Fibroblast of skin of left quadriceps (primary cell): ENCODE data around the gene CTSO.

Source experiments
- DNase-seq, 2 experiments: peaks; one replicate each; pipeline ENCODE4 v3.0.0-alpha.2; 2013; ENCODE audit warnings: low read depth in 2 of 2

The CTSO gene

GRCh38 chr4:155953151-155954117 lies at the start of gene CTSO:
Gene CTSO (minus strand): TSS chr4:155953866. CDS start chr4:155953847, 19 bp downstream.
- peak; percentile 75 to 78 for DNase-seq

- DNase-seq = no peak
Observed at GRCh38 chr4:156000491-156000890, 46.8 kb upstream of the CTSO start.

DNA sequence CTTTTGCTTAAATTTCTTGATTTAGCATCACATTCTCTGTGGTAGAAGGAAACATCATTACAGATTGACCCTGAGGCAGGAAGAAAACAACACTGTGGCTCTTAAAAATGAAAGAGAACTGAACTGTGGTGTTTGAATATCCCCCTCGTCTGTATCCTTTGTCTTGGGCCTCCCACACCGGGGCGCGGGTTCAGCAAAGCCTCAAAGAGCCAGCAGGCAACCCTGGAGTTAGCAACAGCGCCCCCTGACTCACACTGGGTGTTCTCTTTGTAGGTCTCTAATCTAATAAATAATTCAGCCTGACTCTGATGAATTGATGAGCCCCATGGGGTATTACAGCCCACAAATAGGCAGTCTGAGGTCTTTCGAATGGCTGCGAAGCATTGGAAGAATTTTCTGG lies 46.1 kb upstream of the CTSO start:
- DNase-seq = no peak

GRCh38 chr4:155995069-155995468 lies 41.4 kb upstream of the CTSO start:
- DNase-seq = no peak

DNA sequence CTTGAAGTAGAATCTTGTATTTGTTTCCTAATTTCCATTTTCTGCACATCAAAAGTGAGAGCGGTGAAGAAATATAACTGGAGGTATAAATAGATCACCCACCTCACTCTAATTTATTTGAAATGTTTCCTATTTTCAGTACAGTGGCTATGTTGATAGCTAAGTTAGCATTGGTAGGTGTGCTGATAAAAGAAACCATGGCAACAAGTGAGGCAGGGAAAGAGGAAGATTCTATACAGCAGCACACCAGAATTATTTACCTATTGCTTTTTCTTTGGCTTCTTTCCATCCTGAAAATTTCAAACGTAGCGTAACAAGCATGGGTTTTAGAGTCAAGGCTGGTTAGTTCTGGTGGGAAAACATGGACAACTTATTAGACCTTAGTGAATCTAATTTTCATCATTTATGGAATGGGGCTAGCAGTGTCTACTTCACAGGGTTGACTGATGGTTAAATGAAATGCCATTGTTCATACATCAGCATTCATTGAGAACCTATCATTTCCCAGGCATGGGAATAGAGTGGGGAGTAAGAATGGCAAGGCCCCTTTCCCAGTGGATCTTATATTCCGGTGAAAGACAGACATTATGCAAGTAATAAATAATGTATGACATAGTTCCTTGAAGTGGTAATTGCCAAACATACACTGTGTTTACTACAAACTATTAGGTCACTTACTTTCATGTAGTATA lies 30.6 kb upstream of the CTSO start:
- DNase-seq = no peak

DNA sequence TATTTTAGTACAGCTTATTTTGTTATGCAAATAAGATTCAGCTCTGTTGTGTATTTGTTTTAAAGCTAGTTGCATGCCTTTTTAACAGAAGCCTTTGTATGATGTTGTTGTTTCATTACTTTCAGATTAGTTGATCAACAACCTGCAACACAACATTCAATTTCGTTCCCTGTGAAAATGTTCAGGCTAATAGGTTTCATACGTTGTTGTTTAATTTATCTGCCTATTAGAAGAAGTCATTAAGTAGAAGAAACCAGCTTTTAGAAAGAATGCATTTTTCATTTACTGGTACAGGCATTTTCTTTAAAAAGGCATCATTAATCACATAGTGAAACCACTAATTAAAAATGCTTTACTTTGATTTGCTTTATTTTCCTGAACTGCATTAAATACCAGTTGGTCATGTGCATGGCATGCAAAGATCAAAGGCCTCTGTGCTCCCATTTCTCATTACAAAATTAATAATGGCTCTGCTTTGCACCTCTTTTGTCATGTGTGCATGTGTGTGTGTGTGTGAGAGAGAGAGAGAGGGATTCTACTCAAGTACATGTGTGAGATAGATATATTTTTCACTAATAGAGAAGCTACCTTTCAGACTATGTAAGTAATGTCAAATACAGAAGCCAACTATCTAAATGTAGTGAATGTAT lies 29.2 kb upstream of the CTSO start:
- DNase-seq = no peak

DNA sequence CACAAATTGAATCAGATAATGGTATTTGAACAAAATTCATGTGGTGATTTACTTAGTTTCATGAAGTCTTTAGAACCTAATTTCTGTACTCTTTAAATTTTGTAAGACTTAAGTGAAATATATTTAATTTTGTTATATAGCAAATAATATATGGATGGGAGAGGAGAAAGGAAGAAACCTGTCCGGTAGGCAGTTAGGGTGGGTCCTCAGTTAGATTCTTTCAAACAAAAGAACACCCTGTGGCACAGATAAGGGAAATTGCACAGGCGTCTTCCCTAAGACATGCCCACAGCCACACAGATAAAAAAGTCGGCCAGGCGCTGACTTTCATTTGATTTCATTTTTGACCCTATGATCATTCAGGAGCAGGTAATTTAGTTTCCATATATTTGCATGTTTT lies 25.1 kb upstream of the CTSO start:
- no peak for DNase-seq

GRCh38 chr4:155975511-155975910 lies 21.8 kb upstream of the CTSO start:
- no peak for DNase-seq

- no peak for DNase-seq
Observed at GRCh38 chr4:155974996-155975395, 21.3 kb upstream of the CTSO start.

DNA sequence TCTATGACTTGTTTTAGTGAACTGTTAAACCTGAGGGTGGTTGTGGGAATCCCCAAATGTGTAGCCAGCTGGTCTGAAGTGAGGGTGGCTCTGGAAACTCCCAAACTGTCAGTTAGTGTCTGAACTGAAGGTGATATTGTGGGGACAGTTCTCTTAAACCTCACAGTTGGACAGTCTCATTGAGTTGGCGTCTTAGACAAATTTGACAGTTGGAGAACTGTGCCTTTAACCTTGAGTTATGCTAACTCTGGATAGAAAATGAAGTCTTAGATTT lies 20.7 kb upstream of the CTSO start:
- DNase-seq = no peak

DNA sequence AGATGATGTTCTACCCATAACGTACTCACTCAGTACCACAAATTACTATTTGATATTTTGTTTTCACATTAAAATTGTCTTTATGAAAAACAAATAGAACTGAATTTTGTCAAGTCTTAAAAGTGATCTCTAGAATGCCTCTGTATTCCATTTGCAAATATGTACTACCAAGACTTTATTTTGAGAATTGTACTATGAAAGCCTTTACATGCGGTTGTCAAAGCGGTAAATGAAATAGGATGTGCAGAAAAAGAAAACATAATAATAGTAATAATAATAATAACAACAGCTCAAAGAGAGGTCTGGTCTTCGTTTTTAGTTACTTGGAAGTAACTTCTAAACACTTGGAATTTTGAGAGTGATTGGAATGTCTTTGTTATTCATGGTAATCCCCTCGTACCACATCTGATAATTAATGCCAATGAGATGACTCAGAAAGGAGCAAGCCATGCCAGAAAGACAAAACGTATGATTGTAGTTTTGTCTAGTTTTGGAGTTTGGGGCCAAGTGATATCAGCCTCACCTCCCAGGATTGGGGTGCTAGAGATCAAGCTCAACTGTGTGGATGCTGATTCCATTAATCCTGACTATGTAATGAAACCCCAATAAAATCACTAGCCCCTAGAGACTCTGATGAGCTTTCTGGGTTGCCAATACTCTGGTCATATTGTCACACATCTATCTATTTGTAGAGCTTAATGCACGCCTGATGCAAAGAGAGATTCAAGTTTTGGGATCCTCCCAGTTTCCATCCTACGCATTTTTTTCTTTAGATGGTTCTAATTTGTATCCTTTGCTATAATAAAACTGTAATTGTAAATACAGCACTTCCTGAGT lies 20.2 kb upstream of the CTSO start:
- peak; percentile 47 to 55 for DNase-seq

DNA sequence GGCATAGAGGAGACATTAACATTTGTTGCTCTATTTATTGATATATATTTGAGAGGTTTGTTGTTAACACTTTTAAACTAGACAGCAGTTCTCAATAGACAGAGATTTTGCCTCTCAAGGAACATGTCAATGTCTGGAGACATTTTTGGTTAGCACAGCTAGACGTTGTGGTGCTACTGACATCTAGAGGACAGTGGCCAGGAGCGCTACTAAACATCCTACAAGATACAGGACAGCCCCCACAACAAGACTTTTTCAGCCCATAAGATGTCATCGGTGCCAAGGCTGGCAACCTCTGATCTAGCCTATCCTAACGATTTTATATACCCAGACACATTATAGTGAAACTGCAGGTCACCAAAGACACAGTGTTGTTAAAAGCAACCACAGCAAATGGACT lies 18.4 kb upstream of the CTSO start:
- DNase-seq = peak in 1 of 2 experiments; percentile 11

- peak in 1 of 2 experiments; percentile 12 for DNase-seq
Observed at GRCh38 chr4:155966731-155967395, 13.2 kb upstream of the CTSO start.

GRCh38 chr4:155966171-155966570 lies 12.5 kb upstream of the CTSO start:
- DNase-seq = no peak

DNA sequence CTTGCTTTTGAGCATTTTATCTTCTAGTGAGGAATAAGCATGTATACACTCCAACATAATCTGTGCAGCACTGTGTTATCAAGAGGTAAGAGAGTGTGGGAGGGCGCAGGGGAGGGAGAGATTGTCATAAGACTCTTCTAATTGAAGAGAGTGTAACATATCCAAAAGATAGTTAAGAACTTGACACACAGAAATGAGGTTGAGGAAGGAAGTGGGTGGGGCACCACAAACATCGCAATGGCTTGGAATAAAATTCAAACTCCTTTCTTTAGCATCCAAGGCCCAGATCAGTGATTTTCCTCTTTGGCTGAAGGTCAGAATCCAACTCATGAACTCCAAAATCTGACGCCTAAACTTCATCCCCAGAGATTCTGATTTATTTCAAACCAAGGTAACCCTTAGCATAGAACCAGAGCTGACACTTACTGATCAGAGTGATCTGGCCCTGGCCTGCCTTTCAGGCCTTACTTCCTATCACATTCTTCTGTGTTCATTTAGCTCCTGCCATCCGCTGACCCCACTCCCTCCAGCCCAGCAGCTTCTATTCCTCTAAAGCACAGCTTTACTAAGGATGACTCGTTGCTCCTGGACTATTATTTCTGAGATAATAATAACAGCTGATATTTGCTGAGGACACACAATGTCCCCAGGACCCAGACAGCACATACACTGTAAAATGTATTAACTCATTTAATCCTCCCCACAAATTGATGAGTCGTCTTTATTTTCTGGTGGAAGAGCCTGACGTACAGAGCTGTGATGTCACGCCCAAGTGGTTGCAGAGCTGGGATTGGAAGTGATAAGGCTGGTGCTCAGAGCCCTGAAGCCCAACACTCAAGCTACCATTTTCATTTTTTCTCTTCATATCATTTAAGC lies 10.6 kb upstream of the CTSO start:
- DNase-seq = no peak

DNA sequence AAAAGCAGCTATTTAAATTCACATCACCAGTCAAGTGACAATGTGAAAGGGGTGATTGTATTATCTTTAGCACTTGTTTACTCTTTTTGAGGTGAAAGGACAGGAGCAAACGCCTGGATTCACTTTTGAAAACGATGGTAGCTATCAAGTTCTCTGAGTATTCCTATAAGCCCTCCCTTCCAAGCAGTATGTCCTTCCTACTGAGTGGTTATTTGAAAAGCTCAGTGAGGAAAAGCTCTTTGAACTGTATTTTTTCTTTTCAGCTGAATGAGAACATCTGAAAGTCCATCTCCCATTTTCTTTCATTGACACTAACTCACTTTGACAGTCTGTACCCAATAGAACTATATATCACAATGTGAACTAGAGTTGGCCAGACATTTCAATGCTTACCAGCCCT lies 9.1 kb upstream of the CTSO start:
- DNase-seq = no peak

DNA sequence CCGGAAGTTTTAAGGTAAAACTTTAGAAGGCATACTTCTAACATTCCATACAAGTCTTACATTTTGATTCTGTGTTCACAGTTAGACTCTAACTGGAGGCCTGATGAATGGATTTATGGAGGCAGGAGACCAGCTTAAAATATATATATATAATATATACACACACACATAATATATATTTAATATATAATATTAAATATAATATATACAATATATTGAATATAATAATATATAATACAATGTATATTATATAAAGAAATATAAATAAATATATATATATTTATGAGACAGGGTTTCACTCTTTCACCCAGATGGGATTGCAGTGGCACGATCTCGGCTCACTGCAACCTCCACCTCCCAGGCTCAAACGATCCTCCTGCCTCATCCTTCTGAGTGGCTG lies 7.9 kb upstream of the CTSO start:
- DNase-seq = no peak

GRCh38 chr4:155960522-155960921 lies 6.9 kb upstream of the CTSO start:
- no peak for DNase-seq

DNA sequence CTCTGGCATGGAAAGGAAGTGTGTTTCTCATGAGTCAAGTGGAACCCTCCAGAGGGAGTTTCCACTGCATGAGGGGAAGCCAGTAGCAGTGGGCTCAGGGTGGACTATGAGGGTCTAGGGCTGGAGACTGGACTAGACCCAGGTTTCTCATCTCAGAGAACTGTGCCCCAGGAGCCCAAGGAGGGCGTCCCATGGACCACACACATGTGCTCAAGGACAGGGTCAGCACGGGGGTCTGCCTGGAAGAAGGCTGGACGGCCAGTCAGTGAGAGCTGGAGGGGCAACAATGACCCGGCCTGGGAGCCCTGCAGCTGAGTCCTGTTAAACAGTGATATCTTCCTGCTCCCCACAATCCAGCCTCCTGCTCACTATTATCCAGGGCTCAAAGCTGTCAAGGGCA lies 5.8 kb upstream of the CTSO start:
- DNase-seq = no peak

GRCh38 chr4:155956461-155956860 lies 2.8 kb upstream of the CTSO start:
- DNase-seq = no peak
